GM19023 (cell line): ENCODE results near the gene ACTN3.
"Not testable (repeated sequence)": the region's sequence is repeated elsewhere in the genome, so short reads cannot be mapped to it uniquely, and the experiment has no call there.

Experiments used
- ATAC-seq: cut with Tn5 transposase; IDR thresholded peaks from one replicate; pipeline ENCODE4 v1.9.1; 2021; ENCODE audit warnings: mild to moderate bottlenecking, moderate library complexity; ENCODE audit not compliant: unreplicated experiment

Gene ACTN3

DNA sequence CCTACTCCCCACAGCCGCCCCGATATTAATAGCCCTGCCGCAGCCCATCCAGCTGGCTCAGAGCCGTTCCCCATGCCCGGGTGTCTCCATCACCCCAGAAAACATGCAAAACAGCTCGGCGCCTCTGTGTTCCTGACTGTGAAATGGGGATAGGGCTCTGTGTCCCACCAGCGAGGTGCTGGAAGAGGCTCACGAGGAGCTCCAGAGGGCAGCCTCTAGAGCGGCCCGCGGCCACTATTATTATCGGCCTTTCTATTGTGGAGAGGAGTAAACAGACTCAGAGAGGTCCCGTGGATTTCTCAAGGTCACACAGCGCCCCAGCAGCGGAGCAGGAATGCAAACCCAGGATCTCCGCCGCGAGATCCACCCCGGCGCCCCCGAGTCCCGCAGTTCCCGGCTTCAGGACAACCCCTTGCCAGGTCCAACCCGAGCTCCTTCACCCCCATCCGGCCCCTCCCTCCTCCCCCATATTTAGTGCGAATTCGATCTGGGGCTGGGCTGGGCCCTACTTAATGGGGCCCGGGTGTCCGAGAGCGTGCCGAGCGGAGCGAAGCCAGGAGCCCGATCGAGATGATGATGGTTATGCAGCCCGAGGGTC, at the start of gene ACTN3:
Gene ACTN3, plus strand, starts transcription at position 536 of the 598 bp plus-strand sequence. Its CDS starts 35 bp downstream, at position 571.
- no peak for ATAC-seq

DNA sequence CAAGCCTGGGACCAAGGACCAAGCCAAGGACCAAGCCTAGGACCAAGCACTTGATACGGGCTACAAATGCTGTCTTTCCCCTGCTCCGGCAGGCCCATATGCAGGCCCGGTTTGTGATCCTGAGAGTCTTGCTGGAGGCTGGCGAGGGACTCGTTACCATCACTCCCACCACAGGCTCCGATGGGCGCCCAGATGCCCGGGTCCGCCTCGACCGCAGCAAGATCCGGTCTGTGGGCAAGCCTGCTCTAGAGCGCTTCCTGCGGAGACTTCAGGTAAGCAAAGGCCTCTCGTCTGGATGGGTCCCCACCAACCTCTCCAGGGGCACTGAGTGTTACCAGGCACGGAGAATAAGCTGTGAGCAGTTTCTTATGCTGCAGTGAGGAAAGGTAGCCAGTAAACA, 49.5 kb upstream of the ACTN3 start:
- ATAC-seq, result no peak

- no peak for ATAC-seq
Observed at GRCh38 chr11:66498506-66498905, 48.2 kb upstream of the ACTN3 start.

GRCh38 chr11:66505276-66505816, 41.4 kb upstream of the ACTN3 start:
- no peak for ATAC-seq

DNA sequence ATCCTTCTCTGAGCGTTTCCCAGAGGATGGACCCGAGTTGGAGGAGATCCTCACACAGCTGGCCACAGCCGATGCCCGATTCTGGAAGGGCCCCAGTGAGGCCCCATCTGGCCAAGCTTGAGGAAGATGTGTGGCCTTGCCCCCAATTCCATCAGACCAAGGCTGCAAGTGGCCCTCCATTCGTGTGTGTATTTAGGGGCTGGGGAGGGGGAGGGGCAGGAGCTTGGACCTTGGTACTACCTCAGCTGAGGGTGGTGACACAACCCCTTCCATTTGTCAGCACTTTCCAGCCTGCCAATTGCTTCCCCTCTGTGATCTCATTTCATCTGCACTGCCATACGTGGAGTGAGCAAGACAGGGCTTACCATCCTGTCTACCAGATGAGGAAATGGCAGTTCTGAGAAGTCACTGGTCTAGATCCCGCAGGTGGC, 37.6 kb upstream of the ACTN3 start:
- ATAC-seq, result no peak

- ATAC-seq, result no peak
Observed at GRCh38 chr11:66510271-66510989, 36.3 kb upstream of the ACTN3 start, which contains the start of gene BBS1. Gene BBS1, plus strand, starts transcription at chr11:66510635. Its CDS starts 25 bp downstream, at chr11:66510660.

- ATAC-seq, result no peak
Observed at GRCh38 chr11:66510990-66511339, 35.7 kb upstream of the ACTN3 start.

GRCh38 chr11:66523611-66524010, 23.1 kb upstream of the ACTN3 start:
- no peak for ATAC-seq

- ATAC-seq, result no peak
Observed at GRCh38 chr11:66524304-66525040, 22.2 kb upstream of the ACTN3 start.

GRCh38 chr11:66529069-66529468, 17.6 kb upstream of the ACTN3 start:
- no peak for ATAC-seq

DNA sequence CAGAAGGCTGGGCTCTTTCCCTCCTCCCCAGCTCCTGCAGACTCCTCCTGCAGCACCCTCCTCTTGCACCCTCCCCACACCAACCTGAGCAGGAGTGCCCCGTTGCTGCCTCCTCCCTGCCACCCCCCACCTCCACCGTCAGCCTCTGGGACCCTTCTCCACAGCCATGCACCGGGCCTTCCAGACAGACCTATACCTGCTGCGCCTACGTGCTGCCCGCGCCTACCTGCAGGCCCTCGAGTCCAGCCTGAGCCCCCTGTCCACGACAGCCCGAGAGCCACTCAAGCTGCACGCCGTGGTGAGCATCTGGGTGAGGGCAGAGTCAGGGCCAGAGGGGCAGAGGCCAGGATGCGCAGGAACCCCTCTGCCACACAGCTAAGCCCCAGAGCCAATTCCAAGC, 17.0 kb upstream of the ACTN3 start:
- ATAC-seq, result no peak

- no peak for ATAC-seq
Observed at GRCh38 chr11:66530927-66531709, 15.6 kb upstream of the ACTN3 start.

DNA sequence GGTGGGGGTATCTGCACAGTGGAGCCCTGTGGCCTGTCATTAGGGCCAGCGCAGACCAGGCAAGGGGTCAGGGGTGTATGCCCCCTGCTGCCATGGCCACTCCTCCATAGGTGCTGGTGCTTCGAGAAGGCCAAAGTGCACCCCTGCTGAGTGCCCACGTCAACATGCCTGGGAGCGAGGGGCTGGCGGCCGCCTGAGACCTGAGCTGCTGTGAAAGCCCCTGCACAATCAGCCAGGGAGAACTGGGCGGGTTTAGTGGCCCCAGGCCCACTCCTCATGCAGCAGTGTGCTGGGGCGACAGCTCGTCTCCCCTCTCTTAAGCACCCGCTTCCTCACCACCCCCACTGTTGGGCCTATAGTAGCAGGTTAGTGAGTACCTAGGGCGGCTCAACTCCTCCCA, 14.9 kb upstream of the ACTN3 start:
- ATAC-seq, result no peak

DNA sequence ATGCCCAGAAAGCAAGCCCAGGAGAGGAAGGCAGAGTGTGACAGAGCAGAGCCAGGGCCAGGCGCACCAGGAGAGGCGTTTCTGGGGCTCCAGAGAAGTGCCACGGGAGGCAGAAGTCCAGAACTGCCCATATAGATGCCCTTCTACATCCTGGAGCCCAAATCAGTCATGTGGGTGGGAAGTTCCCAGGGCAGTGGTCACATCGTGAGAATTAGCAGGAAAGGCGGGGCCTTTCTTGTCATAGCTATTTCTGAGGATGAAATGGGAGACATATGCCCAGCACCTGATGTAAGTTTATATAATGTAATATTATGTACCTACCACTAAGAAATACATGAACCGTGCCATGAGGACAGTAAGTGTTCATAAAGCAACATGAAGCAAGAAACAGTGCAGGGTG, 13.9 kb upstream of the ACTN3 start:
- no peak for ATAC-seq

GRCh38 chr11:66539170-66539869, 7.4 kb upstream of the ACTN3 start:
- ATAC-seq, result no peak

- no peak for ATAC-seq
Observed at GRCh38 chr11:66539870-66540213, 6.9 kb upstream of the ACTN3 start.

DNA sequence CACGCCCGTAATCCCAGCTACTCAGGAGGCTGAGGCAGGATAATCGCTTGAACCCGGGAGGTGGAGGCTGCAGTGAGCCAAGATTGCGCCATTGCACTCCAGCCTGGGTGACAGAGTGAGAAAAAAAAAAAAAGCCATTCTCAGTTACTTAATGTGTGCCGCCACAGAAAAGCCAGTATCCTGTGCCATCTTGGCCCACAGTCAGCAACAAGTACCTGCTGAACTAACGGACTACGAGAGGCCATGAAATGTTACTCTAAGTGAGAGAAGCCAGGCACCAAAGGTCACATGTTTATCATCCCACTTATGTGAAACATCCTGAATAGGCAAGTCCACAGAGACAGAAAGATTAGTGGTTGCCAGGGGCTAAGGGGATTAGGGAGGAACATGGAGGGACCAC, 6.1 kb upstream of the ACTN3 start:
- ATAC-seq, result not testable (repeated sequence)

DNA sequence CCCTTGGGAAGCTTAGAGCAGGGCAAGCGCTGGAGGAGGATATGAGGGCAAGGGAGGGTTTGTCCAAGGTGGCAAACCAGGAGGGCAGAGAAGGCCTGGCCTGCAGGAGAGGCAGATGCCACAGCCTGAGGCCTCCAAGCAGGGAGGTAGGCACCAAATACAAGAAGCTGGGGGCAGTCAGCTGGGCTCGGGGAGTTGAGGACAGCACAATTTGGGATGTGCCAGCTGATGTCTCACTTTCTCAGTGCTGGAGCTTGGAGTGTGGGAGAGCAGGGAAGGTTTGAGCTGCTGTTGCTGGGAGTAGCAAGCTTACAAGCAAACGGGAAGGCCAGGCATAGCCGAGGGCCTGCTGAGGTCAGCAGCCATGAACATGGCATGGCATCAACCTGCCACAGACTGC, 4.8 kb upstream of the ACTN3 start:
- ATAC-seq, result no peak

GRCh38 chr11:66542362-66542761, 4.3 kb upstream of the ACTN3 start:
- no peak for ATAC-seq
